H1 (cell line): Measurements from ENCODE around the gene TAF9B. TPM values are rescaled to one million over a fixed set of nuclear protein-coding genes. Genes with fewer than 3 reads are reported as not detected.

Source experiments
- CTCF ChIA-PET: fragments of 300-600 bp; sonication (Branson Sonifier 250); formaldehyde crosslinking; loops from one replicate; lab custom pipeline; 2021; ENCODE audit not compliant: partially characterized antibody; lab: Charles Lee
- POLR2A ChIA-PET: fragments of 300-600 bp; sonication (Branson Sonifier 250); formaldehyde crosslinking; loops from one replicate; lab custom pipeline; 2021; ENCODE audit warnings: inconsistent platforms; ENCODE audit not compliant: partially characterized antibody; lab: Charles Lee
- DNase-seq, 2 experiments: peaks; one replicate each; pipeline versions ENCODE4 v3.0.0 to v3.0.0-alpha.2; 2010 to 2022; ENCODE audit warnings: low spot score in 2 of 2, low read depth in 1 of 2, mixed read lengths in 1 of 2
- FAIRE-seq: peaks from 2 replicates; lab custom pipeline; 2011; peaks lifted over from hg19 to GRCh38; lab: Jason Lieb, UNC
- H2AFZ ChIP-seq: 2 replicates; pipeline ENCODE4 v1.8.1; 2012; ENCODE audit warnings: low read length, inconsistent platforms
- H2AK5ac ChIP-seq: 2 replicates; pipeline ENCODE4 v1.6.1; 2013; ENCODE audit warnings: low read depth, low read length
- H2BK120ac ChIP-seq: replicated peaks from 2 replicates; pipeline ENCODE3; 2013; ENCODE audit warnings: low read depth, low read length, inconsistent platforms
- H2BK12ac ChIP-seq: 2 replicates; pipeline ENCODE4 v1.6.1; 2013; ENCODE audit warnings: low read depth, low read length
- H2BK15ac ChIP-seq: 2 replicates; pipeline ENCODE4 v1.6.1; 2013; ENCODE audit warnings: low read length
- H2BK20ac ChIP-seq: 2 replicates; pipeline ENCODE4 v1.6.1; 2013; ENCODE audit warnings: low read length
- H2BK5ac ChIP-seq: 2 replicates; pipeline ENCODE4 v1.6.1; 2013; ENCODE audit warnings: low read depth, low read length
- H3K14ac ChIP-seq: 2 replicates; pipeline ENCODE4 v1.6.1; 2013; ENCODE audit warnings: inconsistent platforms; ENCODE audit not compliant: insufficient read length
- H3K18ac ChIP-seq: 2 replicates; pipeline ENCODE4 v1.6.1; 2013; ENCODE audit warnings: low read length; ENCODE audit errors: extremely low read depth
- H3K23ac ChIP-seq: 2 replicates; pipeline ENCODE4 v1.6.1; 2013; ENCODE audit warnings: inconsistent platforms; ENCODE audit not compliant: insufficient read length
- H3K23me2 ChIP-seq: 2 replicates; pipeline ENCODE4 v1.6.1; 2013; ENCODE audit warnings: low read depth, low read length
- H3K27ac ChIP-seq: 2 replicates; pipeline ENCODE4 v1.6.1; 2011; ENCODE audit warnings: low read depth, low read length, inconsistent platforms
- H3K27me3 ChIP-seq, 4 experiments: replicated peaks in 1 of 4; 1 replicate in 1 of 4; 2 replicates in 3 of 4; pipeline versions ENCODE4 v1.6.1 to v1.8.1; 2011 to 2013; ENCODE audit warnings: low read length in 3 of 4, mild to moderate bottlenecking in 3 of 4, inconsistent platforms in 2 of 4, mixed read lengths in 2 of 4, moderate library complexity in 1 of 4; ENCODE audit not compliant: control insufficient read depth in 3 of 4, insufficient read depth in 3 of 4; ENCODE audit errors: extremely low read depth in 1 of 4
- H3K36me3 ChIP-seq, 4 experiments: 2 replicates each; pipeline versions ENCODE4 v1.6.1 to v1.8.1; 2011 to 2013; ENCODE audit warnings: mild to moderate bottlenecking in 4 of 4, low read length in 3 of 4, moderate library complexity in 2 of 4, control low read depth in 1 of 4, inconsistent platforms in 1 of 4; ENCODE audit not compliant: insufficient read depth in 4 of 4, control insufficient read depth in 2 of 4
- H3K4ac ChIP-seq: replicated peaks from 2 replicates; pipeline ENCODE3; 2013; ENCODE audit warnings: low read length, low read depth, mixed read lengths, inconsistent platforms; ENCODE audit not compliant: insufficient read length
- H3K4me1 ChIP-seq, 4 experiments: replicated peaks in 1 of 4; 1 replicate in 1 of 4; 2 replicates in 3 of 4; pipeline versions ENCODE4 v1.6.1 to v1.8.1; 2011 to 2013; ENCODE audit warnings: low read length in 3 of 4, inconsistent platforms in 2 of 4, mixed read lengths in 1 of 4; ENCODE audit not compliant: insufficient read depth in 4 of 4, control insufficient read depth in 3 of 4
- H3K4me2 ChIP-seq, 2 experiments: 2 replicates each; pipeline versions ENCODE4 v1.6.1 to v1.8.1; 2011 to 2013; ENCODE audit warnings: low read depth in 2 of 2, low read length in 2 of 2, control low read depth in 1 of 2, inconsistent platforms in 1 of 2, mild to moderate bottlenecking in 1 of 2; ENCODE audit not compliant: insufficient read depth in 1 of 2
- H3K4me3 ChIP-seq, 4 experiments: fragments of 200-600, 300-600 bp in 1 of 4; sonication (generic), shearing (Covaris generic), sonication (Bioruptor Twin) in 1 of 4; 2 replicates each; pipeline versions ENCODE4 v1.5.1 to v1.8.1; 2011 to 2016; ENCODE audit warnings: low read length in 4 of 4, low read depth in 3 of 4, control low read depth in 2 of 4, inconsistent platforms in 2 of 4, mild to moderate bottlenecking in 2 of 4, mixed read lengths in 1 of 4, moderate library complexity in 1 of 4; ENCODE audit not compliant: insufficient read depth in 2 of 4; ENCODE audit errors: extremely low read depth in 1 of 4
- H3K56ac ChIP-seq: replicated peaks from 2 replicates; pipeline ENCODE3; 2013; ENCODE audit warnings: low read depth, mild to moderate bottlenecking, mixed read lengths, low read length, inconsistent platforms; ENCODE audit not compliant: insufficient read length
- H3K79me1 ChIP-seq: 2 replicates; pipeline ENCODE4 v1.6.1; 2013; ENCODE audit warnings: low read depth, low read length, control low read depth
- H3K79me2 ChIP-seq, 2 experiments: 2 replicates each; pipeline versions ENCODE4 v1.6.1 to v1.8.1; 2012 to 2013; ENCODE audit warnings: low read length in 2 of 2, mild to moderate bottlenecking in 2 of 2, inconsistent platforms in 1 of 2; ENCODE audit not compliant: insufficient read depth in 2 of 2, control insufficient read depth in 1 of 2
- H3K9ac ChIP-seq, 4 experiments: replicated peaks in 1 of 4; 1 replicate in 1 of 4; 2 replicates in 3 of 4; pipeline versions ENCODE4 v1.6.1 to v1.8.1; 2011 to 2013; ENCODE audit warnings: low read depth in 3 of 4, low read length in 3 of 4, control low read depth in 2 of 4, mild to moderate bottlenecking in 2 of 4, moderate library complexity in 2 of 4, inconsistent platforms in 1 of 4; ENCODE audit errors: extremely low read depth in 1 of 4
- H3K9me3 ChIP-seq, 2 experiments: 2 replicates each; pipeline versions ENCODE4 v1.6.1 to v1.8.1; 2012 to 2013; ENCODE audit warnings: mild to moderate bottlenecking in 2 of 2, moderate library complexity in 2 of 2, control low read depth in 1 of 2, inconsistent platforms in 1 of 2, low read depth in 1 of 2, low read length in 1 of 2, mixed read lengths in 1 of 2; ENCODE audit not compliant: insufficient read depth in 2 of 2
- H4K20me1 ChIP-seq, 2 experiments: replicated peaks in 1 of 2; 2 replicates each; pipeline versions ENCODE3 to v1.8.1; 2011 to 2013; ENCODE audit warnings: inconsistent platforms in 2 of 2, low read length in 2 of 2, mild to moderate bottlenecking in 1 of 2; ENCODE audit not compliant: insufficient read depth in 2 of 2, control insufficient read depth in 1 of 2
- H4K5ac ChIP-seq: 2 replicates; pipeline ENCODE4 v1.6.1; 2013; ENCODE audit warnings: low read length, low read depth, mixed read lengths, inconsistent platforms; ENCODE audit not compliant: insufficient read length
- H4K8ac ChIP-seq: 2 replicates; pipeline ENCODE4 v1.8.0; 2013; ENCODE audit warnings: mild to moderate bottlenecking, moderate library complexity, low read length, inconsistent platforms; ENCODE audit not compliant: insufficient read depth; ENCODE audit errors: extremely low read depth
- H4K91ac ChIP-seq: replicated peaks from 2 replicates; pipeline ENCODE3; 2013; ENCODE audit warnings: low read length, mixed read lengths, inconsistent platforms; ENCODE audit not compliant: insufficient read length
- GTF2F1 ChIP-seq: IDR thresholded peaks from 2 replicates; pipeline ENCODE4 v1.6.1; 2012; ENCODE audit warnings: low read depth, low read length, improper control_type of control experiment, borderline replicate concordance
- KDM1A ChIP-seq: fragments of 200-600, 300-600 bp; sonication (generic); IDR thresholded peaks from 2 replicates; pipeline ENCODE4 v1.7.1; 2016; ENCODE audit warnings: mild to moderate bottlenecking, low read length, borderline replicate concordance
- NANOG ChIP-seq: IDR thresholded peaks from 2 replicates; pipeline ENCODE4 v1.6.1; 2011; ENCODE audit warnings: low read length, low read depth, mild to moderate bottlenecking, inconsistent platforms; ENCODE audit not compliant: insufficient read depth, poor library complexity, severe bottlenecking
- SP2 ChIP-seq: IDR thresholded peaks from 2 replicates; pipeline ENCODE4 v1.6.1; 2012; ENCODE audit warnings: mild to moderate bottlenecking, low read length, inconsistent platforms
- SRF ChIP-seq: IDR thresholded peaks from 2 replicates; pipeline ENCODE4 v1.6.1; 2011; ENCODE audit warnings: mild to moderate bottlenecking, low read depth, low read length, moderate library complexity
- WGBS, 2 experiments: shearing (Covaris generic) in 1 of 2; methylation state at CpG; one replicate each; pipeline versions ENCODE4 v1.1.6 to v1.1.7; 2013 to 2015; ENCODE audit warnings: low lambda C conversion rate in 2 of 2, mixed read lengths in 2 of 2, inconsistent platforms in 1 of 2, low coverage in 1 of 2, missing lambda C conversion rate in 1 of 2; ENCODE audit not compliant: insufficient replicate concordance in 2 of 2, insufficient coverage in 1 of 2, insufficient read length in 1 of 2; ENCODE audit errors: extremely low coverage in 1 of 2, missing lambda C conversion rate in 1 of 2; 5-methylcytosine and 5-hydroxymethylcytosine counted together
- polyA plus RNA-seq, 7 experiments: library from polyadenylated mRNA; depleted of rRNA in 3 of 7; stranded (reverse) in 5 of 7; unstranded in 2 of 7; fragments of >200 nt in 5 of 7; fragments of 200-250 nt in 2 of 7; gene quantifications; 1 replicate in 5 of 7; 2 replicates in 1 of 7; 4 replicates in 1 of 7; pipeline versions ENCODE4 v1.2.1 to v1.2.3, GENCODE V29; 2011 to 2013; ENCODE audit warnings: missing spikeins in 2 of 7, mixed read lengths in 2 of 7
- total RNA-seq: library from RNA; stranded (reverse); fragmentation: NEBNext Ultra II Directional; extraction: Animal tissue kit (Norgen Biotek cat#: 25700); gene quantifications from 2 replicates; pipeline ENCODE4 v1.2.1, GENCODE V29; 2021

The TAF9B gene
- total and polyA plus RNA-seq, 2 of the 8 experiments (the other 6 are each of a cell fraction or from before 2014, with no cell fraction given): 23.8 to 42.8 TPM

GRCh38 chrX:78116766-78117165 is 22.7 kb downstream of the TAF9B start:
- Histone ChIP-seq H2BK20ac (no peak overlapping the region), H2BK15ac (no peak overlapping the region), H3K4me2 (no peak overlapping the region), H3K79me2 (peaks cover 0 to 58% of the 10 kb centered on the region in 2 experiments; a peak in 2 of 4 replicates), H3K9me3 (no peaks in the 10 kb centered on the region), H3K23ac (no peak overlapping the region), H3K56ac (no peak overlapping the region), H4K20me1 (peaks cover 5 to 6% of the 10 kb centered on the region in 2 experiments), H3K4me3 (no peak overlapping the region), H2BK12ac (no peak overlapping the region), H2BK120ac (no peak overlapping the region), H3K23me2 (no peaks in the 10 kb centered on the region), H4K5ac (no peak overlapping the region), H3K27ac (no peak overlapping the region), H3K79me1 (no peaks in the 10 kb centered on the region; the same call in 1 of the 2 replicates), H3K27me3 (no peaks in the 10 kb centered on the region), H3K18ac (no peak overlapping the region), H3K9ac (no peak overlapping the region), H3K4me1 (no peaks in the 10 kb centered on the region), H3K14ac (no peak overlapping the region), H4K91ac (no peak overlapping the region), H3K36me3 (peaks cover 13 to 96% (median 55%) of the 10 kb centered on the region in 4 experiments), H2BK5ac (no peak overlapping the region), H3K4ac (no peak overlapping the region), H2AFZ (no peak overlapping the region), H2AK5ac (no peak overlapping the region), H4K8ac (no peak overlapping the region)
- ChIA-PET POLR2A (interaction anchor here (1.2 to 2.7 kb wide), 4 partner anchors 7 to 12 kb away, joined by 3 to 8 read pairs (median 4); partner anchors contain the start of gene PGK1), CTCF (no interaction called here)
- WGBS, 2 experiments: 90% methylated on average over 1 of the region's 2 CpGs; no CpG with 5 or more reads in 1 of the 2 experiments
- FAIRE-seq (no peak), DNase-seq (no peak)
- TF ChIP-seq KDM1A (no peak), NANOG (no peak), GTF2F1 (no peak), SRF (no peak), SP2 (no peak)
